SK-N-SH (cell line): ENCODE results near the gene CPA4. TPM values are rescaled to one million over a fixed set of nuclear protein-coding genes. Genes with fewer than 3 reads are reported as not detected.
A peak's percentile ranks its signal among the peaks of the same experiment; 100 is the strongest.

Experiments
- CTCF ChIA-PET: fragments of 300-600, 350-600 bp; formaldehyde crosslinking; extraction: SDS; loops from one replicate; lab custom pipeline; 2021; lab: Yijun Ruan, JAX
- POLR2A ChIA-PET: fragments of 350-600 bp; sonication (Branson Sonifier 250); formaldehyde crosslinking; extraction: SDS; loops from one replicate; lab custom pipeline; 2020; ENCODE audit warnings: antibody characterized with exemption, inconsistent platforms; lab: Yijun Ruan, JAX
- DNase-seq: peaks from one replicate; pipeline ENCODE4 v3.0.0; 2012
- H2AFZ ChIP-seq: fragments of 200-600 bp; sonication (generic); 2 replicates; pipeline ENCODE4 v1.8.1; 2016; ENCODE audit warnings: antibody characterized with exemption, mild to moderate bottlenecking, low read depth
- H3F3A ChIP-seq: fragments of 200-600 bp; sonication (generic); replicated peaks from 2 replicates; pipeline ENCODE3; 2016; ENCODE audit warnings: antibody characterized with exemption, mild to moderate bottlenecking; ENCODE audit not compliant: insufficient read depth
- H3K27ac ChIP-seq, 2 experiments: fragments of 200-500 bp in 1 of 2; fragments of 200-600 bp in 1 of 2; sonication (Bioruptor generic) in 1 of 2; sonication (generic), shearing (Covaris generic) in 1 of 2; 2 replicates each; pipeline versions ENCODE4 v1.5.1 to v1.6.1; 2014 to 2016; ENCODE audit warnings: low read depth in 2 of 2, inconsistent platforms in 1 of 2, low read length in 1 of 2, mild to moderate bottlenecking in 1 of 2, mixed read lengths in 1 of 2
- H3K27me3 ChIP-seq: fragments of 200-600 bp; sonication (generic), shearing (Covaris generic); 2 replicates; pipeline ENCODE4 v1.6.1; 2016; ENCODE audit warnings: mixed run types; ENCODE audit not compliant: insufficient read depth
- H3K36me3 ChIP-seq, 2 experiments: fragments of 200-500 bp in 1 of 2; fragments of 200-600 bp in 1 of 2; sonication (Bioruptor generic) in 1 of 2; sonication (generic) in 1 of 2; replicated peaks in 1 of 2; 2 replicates each; pipeline versions ENCODE3 to v1.5.1; 2014 to 2016; ENCODE audit warnings: low read length in 1 of 2, mild to moderate bottlenecking in 1 of 2; ENCODE audit not compliant: insufficient read depth in 2 of 2, control insufficient read depth in 1 of 2
- H3K4me1 ChIP-seq, 2 experiments: fragments of 200-500 bp in 1 of 2; fragments of 200-600 bp in 1 of 2; sonication (Bioruptor generic) in 1 of 2; sonication (generic), shearing (Covaris generic) in 1 of 2; 2 replicates each; pipeline versions ENCODE4 v1.5.1 to v1.6.1; 2014 to 2016; ENCODE audit warnings: low read depth in 1 of 2, low read length in 1 of 2, mixed run types in 1 of 2; ENCODE audit not compliant: insufficient read depth in 2 of 2, control insufficient read depth in 1 of 2
- H3K4me2 ChIP-seq: fragments of 200-600 bp; sonication (generic), shearing (Covaris generic); 2 replicates; pipeline ENCODE4 v1.6.1; 2017; ENCODE audit warnings: mixed run types
- H3K4me3 ChIP-seq, 2 experiments: fragments of 200-500 bp in 1 of 2; fragments of 200-600 bp in 1 of 2; sonication (Bioruptor generic) in 1 of 2; sonication (generic), shearing (Covaris generic) in 1 of 2; 2 replicates each; pipeline versions ENCODE4 v1.5.1 to v1.8.1; 2014 to 2016; ENCODE audit warnings: low read depth in 2 of 2, inconsistent platforms in 1 of 2, low read length in 1 of 2, mild to moderate bottlenecking in 1 of 2, mixed read lengths in 1 of 2, moderate library complexity in 1 of 2
- H3K79me2 ChIP-seq: fragments of 200-600 bp; sonication (generic); 2 replicates; pipeline ENCODE4 v1.8.1; 2017; ENCODE audit warnings: mild to moderate bottlenecking; ENCODE audit not compliant: insufficient read depth
- H3K9ac ChIP-seq: fragments of 200-600 bp; sonication (generic); 2 replicates; pipeline ENCODE4 v1.6.1; 2017; ENCODE audit warnings: mixed run types
- H3K9me2 ChIP-seq: fragments of 200-600 bp; sonication (generic); 2 replicates; pipeline ENCODE4 v1.6.1; 2017; ENCODE audit warnings: mixed run types
- H3K9me3 ChIP-seq: fragments of 200-600 bp; sonication (generic); 2 replicates; pipeline ENCODE4 v1.6.1; 2017; ENCODE audit warnings: mixed run types, mild to moderate bottlenecking, moderate library complexity
- H4K20me1 ChIP-seq: fragments of 200-600 bp; sonication (generic); 2 replicates; pipeline ENCODE4 v1.6.1; 2017; ENCODE audit warnings: mild to moderate bottlenecking, mixed run types; ENCODE audit not compliant: insufficient read depth
- CHD2 ChIP-seq: fragments of 150-350 bp; IDR thresholded peaks from 2 replicates; pipeline ENCODE4 v1.6.1; 2018; ENCODE audit warnings: low read length; ENCODE audit not compliant: partially characterized antibody
- ELF1 ChIP-seq: IDR thresholded peaks from 2 replicates; pipeline ENCODE4 v1.4.0; 2012
- FOXJ3 ChIP-seq: sonication (generic); formaldehyde crosslinking; IDR thresholded peaks from 2 replicates; pipeline ENCODE4 v1.5.1; 2020; ENCODE audit warnings: mild to moderate bottlenecking, missing genetic modification reagents
- GABPA ChIP-seq: IDR thresholded peaks from 2 replicates; pipeline ENCODE4 v1.4.0; 2012; ENCODE audit warnings: low read depth, mild to moderate bottlenecking
- GATA2 ChIP-seq: sonication (generic); formaldehyde crosslinking; IDR thresholded peaks from 2 replicates; pipeline ENCODE4 v1.5.0; 2020; ENCODE audit warnings: mild to moderate bottlenecking, missing genetic modification reagents
- JUND ChIP-seq: IDR thresholded peaks from 2 replicates; pipeline ENCODE4 v1.4.0; 2012
- MXI1 ChIP-seq: IDR thresholded peaks from 2 replicates; pipeline ENCODE4 v1.6.1; 2012; ENCODE audit warnings: mild to moderate bottlenecking, low read depth, low read length, improper control_type of control experiment
- NRF1 ChIP-seq: IDR thresholded peaks from 2 replicates; pipeline ENCODE4 v1.6.1; 2012; ENCODE audit warnings: low read depth, mild to moderate bottlenecking, low read length
- POLR2AphosphoS5 ChIP-seq: IDR thresholded peaks from 2 replicates; pipeline ENCODE4 v1.6.1; 2012; ENCODE audit warnings: low read depth, low read length
- RCOR1 ChIP-seq: fragments of 150-350 bp; IDR thresholded peaks from 2 replicates; pipeline ENCODE4 v1.6.1; 2017; ENCODE audit warnings: antibody characterized with exemption, low read length
- RFX5 ChIP-seq: IDR thresholded peaks from 2 replicates; pipeline ENCODE4 v1.6.1; 2012; ENCODE audit warnings: mild to moderate bottlenecking, improper control_type of control experiment, low read length
- RXRA ChIP-seq: IDR thresholded peaks from 2 replicates; pipeline ENCODE4 v1.4.0; 2012; ENCODE audit warnings: low read depth, mild to moderate bottlenecking, borderline replicate concordance
- SIN3A ChIP-seq: IDR thresholded peaks from 2 replicates; pipeline ENCODE4 v1.6.1; 2012; ENCODE audit warnings: low read depth, mild to moderate bottlenecking, low read length, moderate library complexity, borderline replicate concordance
- SMC3 ChIP-seq: IDR thresholded peaks from 2 replicates; pipeline ENCODE4 v1.6.1; 2012; ENCODE audit warnings: low read depth, low read length, improper control_type of control experiment
- TAF1 ChIP-seq: IDR thresholded peaks from 2 replicates; pipeline ENCODE4 v1.6.1; 2012; ENCODE audit warnings: low read depth, mild to moderate bottlenecking, low read length, moderate library complexity, borderline replicate concordance
- TCF12 ChIP-seq: IDR thresholded peaks from 2 replicates; pipeline ENCODE4 v1.4.0; 2012
- TEAD4 ChIP-seq: IDR thresholded peaks from 2 replicates; pipeline ENCODE4 v1.4.0; 2012; ENCODE audit warnings: mild to moderate bottlenecking, borderline replicate concordance; ENCODE audit not compliant: insufficient read depth
- USF2 ChIP-seq: fragments of 150-350 bp; IDR thresholded peaks from 2 replicates; pipeline ENCODE4 v1.6.1; 2017; ENCODE audit warnings: antibody characterized with exemption, low read length, low read depth, borderline replicate concordance
- YY1 ChIP-seq: IDR thresholded peaks from 2 replicates; pipeline ENCODE4 v1.4.0; 2012; ENCODE audit warnings: low read depth, mild to moderate bottlenecking
- WGBS: methylation state at CpG from one replicate; pipeline ENCODE4 v1.1.6; 2017; ENCODE audit warnings: low lambda C conversion rate; 5-methylcytosine and 5-hydroxymethylcytosine counted together
- polyA plus RNA-seq, 3 experiments: library from polyadenylated mRNA; depleted of rRNA; stranded (reverse); fragments of >200 nt; gene quantifications; 2 replicates each; pipeline ENCODE4 v1.2.3, GENCODE V29; 2012
- TF ChIP-seq, protein P1 (sequence below): IDR thresholded peaks from 2 replicates; pipeline ENCODE4 v1.4.0; 2012; ENCODE audit warnings: low read depth, borderline replicate concordance
- TF ChIP-seq, protein P2 (sequence below): IDR thresholded peaks from 2 replicates; pipeline ENCODE4 v1.4.0; 2012; ENCODE audit warnings: low read depth, borderline replicate concordance
- TF ChIP-seq, protein P3 (sequence below): fragments of 150-350 bp; IDR thresholded peaks from 2 replicates; pipeline ENCODE4 v1.6.1; 2016; ENCODE audit warnings: mild to moderate bottlenecking, low read depth, low read length

The CPA4 gene
- polyA plus RNA-seq, 1 of the 3 experiments (the other 2 are of a cell fraction) = 176 TPM

GRCh38 chr7:130322615-130323014, 29.7 kb downstream of the CPA4 start:
- TF ChIP-seq TAF1 = no peak
- no peak for TF ChIP-seq RCOR1
- no peak for TF ChIP-seq FOXJ3 (CRISPR knock-in tag)
- no peak for TF ChIP-seq GATA2
- TF ChIP-seq, protein P1, sequence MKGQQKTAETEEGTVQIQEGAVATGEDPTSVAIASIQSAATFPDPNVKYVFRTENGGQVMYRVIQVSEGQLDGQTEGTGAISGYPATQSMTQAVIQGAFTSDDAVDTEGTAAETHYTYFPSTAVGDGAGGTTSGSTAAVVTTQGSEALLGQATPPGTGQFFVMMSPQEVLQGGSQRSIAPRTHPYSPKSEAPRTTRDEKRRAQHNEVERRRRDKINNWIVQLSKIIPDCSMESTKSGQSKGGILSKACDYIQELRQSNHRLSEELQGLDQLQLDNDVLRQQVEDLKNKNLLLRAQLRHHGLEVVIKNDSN = no peak
- no peak for TF ChIP-seq CHD2
- no peak for TF ChIP-seq TCF12
- no peak for TF ChIP-seq SMC3
- no peak for TF ChIP-seq SIN3A
- TF ChIP-seq NRF1 = no peak
- TF ChIP-seq GABPA = no peak
- no peak for TF ChIP-seq TEAD4
- no peak for TF ChIP-seq USF2
- TF ChIP-seq RFX5 = no peak
- no peaks in the 10 kb centered on the region for H3K27me3 ChIP-seq
- no peak for DNase-seq
- no peaks in the 10 kb centered on the region for H3K9me3 ChIP-seq
- H3K9ac ChIP-seq = no peak overlapping the region
- H3K4me2 ChIP-seq = no peak overlapping the region
- no peak overlapping the region for H3K4me3 ChIP-seq
- peaks cover 8 to 9% of the 10 kb centered on the region in 2 experiments; a peak in 2 of 4 replicates for H3K4me1 ChIP-seq
- no peak overlapping the region for H2AFZ ChIP-seq
- H3F3A ChIP-seq = peaks cover 8% of the 10 kb centered on the region
- no peaks in the 10 kb centered on the region for H3K79me2 ChIP-seq
- H3K36me3 ChIP-seq = no peaks in the 10 kb centered on the region
- H3K27ac ChIP-seq = no peak overlapping the region
- POLR2A ChIA-PET = no interaction called here
- CTCF ChIA-PET = interaction anchor here (0.7 kb wide), 1 partner anchor 574 kb away, joined by 3 read pairs; no protein-coding TSS in a partner anchor
- no peaks in the 10 kb centered on the region for H4K20me1 ChIP-seq
- 97% methylated on average over 6 of the region's 7 CpGs for WGBS
- no peaks in the 10 kb centered on the region for H3K9me2 ChIP-seq

GRCh38 chr7:130324306-130324943, 31.5 kb downstream of the CPA4 start:
- Histone ChIP-seq H4K20me1 (no peaks in the 10 kb centered on the region), H3K4me3 (no peak overlapping the region), H3K9me3 (no peaks in the 10 kb centered on the region), H2AFZ (peak overlapping the region; percentile 21; the same call in 1 of the 2 replicates), H3K36me3 (no peaks in the 10 kb centered on the region), H3K9ac (no peak overlapping the region), H3K27ac (peak overlapping the region; percentile 48 to 65), H3F3A (peaks cover 8% of the 10 kb centered on the region), H3K27me3 (no peaks in the 10 kb centered on the region), H3K9me2 (no peaks in the 10 kb centered on the region), H3K79me2 (no peaks in the 10 kb centered on the region), H3K4me2 (peak overlapping the region; percentile 11), H3K4me1 (peaks cover 8 to 9% of the 10 kb centered on the region in 2 experiments; a peak in 2 of 4 replicates)
- peak; percentile 41 for DNase-seq
- ChIA-PET CTCF (interaction anchor here (1.4 to 1.5 kb wide), 2 partner anchors 398 to 434 kb away, joined by 3 to 5 read pairs; no protein-coding TSS in a partner anchor), POLR2A (no interaction called here)
- 29% methylated on average over 8 of the region's 10 CpGs for WGBS
- no peak for TF ChIP-seq RCOR1
- no peak for TF ChIP-seq FOXJ3 (CRISPR knock-in tag)
- TF ChIP-seq, protein P1 = no peak
- 0 out of 2 replicates have a peak, but pooled peaks have one; percentile 6 for TF ChIP-seq SMC3
- TF ChIP-seq ELF1 = no peak
- TF ChIP-seq, protein P2, sequence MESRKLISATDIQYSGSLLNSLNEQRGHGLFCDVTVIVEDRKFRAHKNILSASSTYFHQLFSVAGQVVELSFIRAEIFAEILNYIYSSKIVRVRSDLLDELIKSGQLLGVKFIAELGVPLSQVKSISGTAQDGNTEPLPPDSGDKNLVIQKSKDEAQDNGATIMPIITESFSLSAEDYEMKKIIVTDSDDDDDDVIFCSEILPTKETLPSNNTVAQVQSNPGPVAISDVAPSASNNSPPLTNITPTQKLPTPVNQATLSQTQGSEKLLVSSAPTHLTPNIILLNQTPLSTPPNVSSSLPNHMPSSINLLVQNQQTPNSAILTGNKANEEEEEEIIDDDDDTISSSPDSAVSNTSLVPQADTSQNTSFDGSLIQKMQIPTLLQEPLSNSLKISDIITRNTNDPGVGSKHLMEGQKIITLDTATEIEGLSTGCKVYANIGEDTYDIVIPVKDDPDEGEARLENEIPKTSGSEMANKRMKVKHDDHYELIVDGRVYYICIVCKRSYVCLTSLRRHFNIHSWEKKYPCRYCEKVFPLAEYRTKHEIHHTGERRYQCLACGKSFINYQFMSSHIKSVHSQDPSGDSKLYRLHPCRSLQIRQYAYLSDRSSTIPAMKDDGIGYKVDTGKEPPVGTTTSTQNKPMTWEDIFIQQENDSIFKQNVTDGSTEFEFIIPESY = no peak
- TF ChIP-seq MXI1 = no peak
- no peak for TF ChIP-seq GABPA
- peak; percentile 38; the same call in 1 of the 2 replicates for TF ChIP-seq YY1
- TF ChIP-seq JUND = peak; percentile 91
- no peak for TF ChIP-seq RFX5
- TF ChIP-seq, protein P3, sequence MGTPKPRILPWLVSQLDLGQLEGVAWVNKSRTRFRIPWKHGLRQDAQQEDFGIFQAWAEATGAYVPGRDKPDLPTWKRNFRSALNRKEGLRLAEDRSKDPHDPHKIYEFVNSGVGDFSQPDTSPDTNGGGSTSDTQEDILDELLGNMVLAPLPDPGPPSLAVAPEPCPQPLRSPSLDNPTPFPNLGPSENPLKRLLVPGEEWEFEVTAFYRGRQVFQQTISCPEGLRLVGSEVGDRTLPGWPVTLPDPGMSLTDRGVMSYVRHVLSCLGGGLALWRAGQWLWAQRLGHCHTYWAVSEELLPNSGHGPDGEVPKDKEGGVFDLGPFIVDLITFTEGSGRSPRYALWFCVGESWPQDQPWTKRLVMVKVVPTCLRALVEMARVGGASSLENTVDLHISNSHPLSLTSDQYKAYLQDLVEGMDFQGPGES = no peak
- peak; percentile 59; the same call in 1 of the 2 replicates for TF ChIP-seq POLR2AphosphoS5
- TF ChIP-seq RXRA = peak; percentile 12; the same call in 1 of the 2 replicates
